Astrocyte of the cerebellum (primary cell): Measurements from ENCODE around the gene POLE2.
"Not testable (repeated sequence)": the region's sequence is repeated elsewhere in the genome, so short reads cannot be mapped to it uniquely, and the experiment has no call there.

Experiments used
- DNase-seq: peaks from one replicate; pipeline ENCODE4 v3.0.0-alpha.2; 2011; ENCODE audit warnings: low read depth
- H3K4me3 ChIP-seq: 2 replicates; pipeline ENCODE4 v1.5.1; 2011; ENCODE audit warnings: mild to moderate bottlenecking, low read depth, low read length, moderate library complexity
- CTCF ChIP-seq: IDR thresholded peaks from 2 replicates; pipeline ENCODE4 v1.5.1; 2012; ENCODE audit warnings: low read length, low read depth, moderate library complexity, mild to moderate bottlenecking; ENCODE audit errors: missing control alignments
- in situ Hi-C: cut with HindIII; loops from 2 replicates; pipeline ENCODE4 v1.10.0; 2017; ENCODE audit warnings: low sequenced_read_pairs

The POLE2 gene

GRCh38 chr14:49687942-49688700, at the start of gene POLE2:
Gene POLE2, minus strand, starts transcription at chr14:49688214. Its CDS starts 11 bp downstream, at chr14:49688203.
- no peak for TF ChIP-seq CTCF
- H3K4me3 ChIP-seq: peak within 1 kb of the TSS; percentile 68
- no peak for DNase-seq
- in situ Hi-C loops: no loop called here

- in situ Hi-C loops, DNase-seq, H3K4me3 ChIP-seq: not testable (repeated sequence)
Observed at GRCh38 chr14:49735669-49736068, 47.7 kb upstream of the POLE2 start.

- no peak for DNase-seq
- no peak overlapping the region for H3K4me3 ChIP-seq
- TF ChIP-seq CTCF: no peak
- in situ Hi-C loops: no loop called here
Observed at GRCh38 chr14:49733836-49734235, 45.8 kb upstream of the POLE2 start.

DNA sequence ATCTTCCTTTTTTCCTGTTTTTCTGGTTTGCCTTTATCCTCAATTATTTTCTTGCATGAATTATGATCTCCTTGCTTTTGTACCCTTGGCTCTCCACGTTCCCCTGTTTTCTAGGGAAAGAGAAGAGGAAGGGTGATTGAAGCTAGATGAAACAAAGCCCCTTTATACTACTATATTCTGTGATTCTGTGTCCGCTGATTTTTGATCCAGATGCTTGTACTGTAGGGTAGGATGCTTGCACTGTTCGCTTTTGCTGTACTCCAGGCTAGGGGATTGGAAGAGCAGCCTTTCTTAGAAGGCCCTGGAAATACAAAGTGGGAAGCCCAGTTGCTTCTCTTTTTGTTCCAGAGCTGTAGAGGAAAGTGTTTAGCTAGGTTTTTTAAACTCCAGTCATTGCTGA, 44.9 kb upstream of the POLE2 start:
- no peak for DNase-seq
- in situ Hi-C loops: no loop called here
- H3K4me3 ChIP-seq: no peak overlapping the region
- no peak for TF ChIP-seq CTCF

GRCh38 chr14:49727171-49727570, 39.2 kb upstream of the POLE2 start:
- in situ Hi-C loops: no loop called here
- TF ChIP-seq CTCF: no peak
- H3K4me3 ChIP-seq: no peak overlapping the region
- no peak for DNase-seq

DNA sequence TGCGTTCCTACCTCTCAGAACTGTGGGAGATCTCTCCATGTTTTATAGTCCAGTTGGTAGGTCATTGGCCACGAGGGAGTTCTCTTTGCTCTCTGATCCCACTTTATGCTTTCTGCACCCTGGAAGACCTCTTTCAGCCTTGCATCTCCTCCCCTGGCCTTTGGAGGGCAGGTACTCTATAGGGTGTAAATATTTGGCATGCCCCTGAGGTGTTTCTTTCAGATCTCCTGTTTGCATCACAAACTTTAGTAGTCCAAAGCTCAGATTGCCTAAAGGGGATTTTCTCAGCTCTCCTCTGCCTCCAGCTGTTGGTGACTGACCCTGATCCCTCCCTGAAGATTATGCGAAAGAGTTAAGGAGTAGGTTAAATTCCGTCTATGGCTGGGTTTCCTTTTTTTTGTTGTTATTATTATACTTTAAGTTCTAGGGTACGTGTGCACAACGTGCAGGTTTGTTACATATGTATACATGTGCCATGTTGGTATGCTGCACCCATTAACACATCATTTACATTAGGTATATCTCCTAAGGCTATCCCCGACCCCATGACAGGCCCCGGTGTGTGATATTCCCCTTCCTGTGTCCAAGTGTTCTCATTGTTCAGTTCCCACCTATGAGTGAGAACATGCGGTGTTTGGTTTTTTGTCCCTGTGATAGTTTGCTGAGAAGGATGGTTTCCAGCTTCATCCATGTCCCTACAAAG, 33.9 kb upstream of the POLE2 start:
- in situ Hi-C loops, H3K4me3 ChIP-seq, DNase-seq: not testable (repeated sequence)

DNA sequence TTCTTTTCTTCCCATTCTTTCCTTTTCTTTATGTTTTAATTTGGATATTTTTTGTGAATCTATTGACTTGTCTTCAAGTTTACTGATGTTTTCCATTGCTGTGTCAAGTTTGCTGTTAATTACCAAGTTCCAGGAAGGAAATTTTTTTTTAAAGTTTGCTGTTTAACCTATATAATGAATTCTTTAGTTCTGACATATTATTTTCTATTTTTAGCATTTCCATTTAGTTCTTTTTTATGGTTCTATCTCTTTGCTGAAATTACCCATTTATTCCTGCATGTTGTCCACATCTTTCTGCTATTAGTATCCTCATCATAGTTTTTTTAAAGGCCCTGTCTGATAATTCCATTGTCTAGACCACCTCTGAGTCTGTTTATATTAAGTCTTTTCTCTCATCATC, 32.7 kb upstream of the POLE2 start:
- no peak overlapping the region for H3K4me3 ChIP-seq
- in situ Hi-C loops: no loop called here
- no peak for TF ChIP-seq CTCF
- DNase-seq: no peak

DNA sequence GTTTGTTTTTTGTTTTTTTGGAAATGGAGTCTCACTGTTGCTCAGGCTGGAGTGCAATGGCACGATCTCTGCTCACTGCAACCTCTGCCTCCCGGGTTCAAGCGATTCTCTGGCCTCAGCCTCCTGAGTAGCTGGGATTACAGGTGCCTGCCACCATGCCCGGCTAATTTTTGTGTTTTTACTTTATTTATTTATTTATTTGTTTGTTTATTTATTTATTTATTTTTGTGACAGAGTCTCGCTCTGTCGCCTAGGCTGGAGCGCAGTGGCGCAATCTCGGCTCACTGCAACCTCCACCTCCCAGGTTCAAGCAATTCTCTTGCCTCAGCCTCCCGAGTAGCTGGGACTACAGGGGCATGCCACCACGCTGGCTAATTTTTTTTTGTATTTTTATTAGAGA, 23.0 kb upstream of the POLE2 start:
- DNase-seq, H3K4me3 ChIP-seq, in situ Hi-C loops: not testable (repeated sequence)

- H3K4me3 ChIP-seq, in situ Hi-C loops, DNase-seq: not testable (repeated sequence)
Observed at GRCh38 chr14:49704471-49704870, 16.5 kb upstream of the POLE2 start.
